ENCODE measurements around the gene DYNLRB1. TPM values are rescaled to one million over a fixed set of nuclear protein-coding genes. Genes with fewer than 3 reads are reported as not detected.

Gene DYNLRB1
- total RNA-seq, 1 donor = 144 TPM

GRCh38 chr20:34578521-34578920, 62.3 kb downstream of the DYNLRB1 start:
- DNase-seq (ENCODE audit: low read depth) = no peak
- TF ChIP-seq CTCF (IDR thresholded peaks at IDR 0.05; ENCODE audit: insufficient read depth, low read length) = no peak
- no peak overlapping the region for H3K4me3 ChIP-seq (ENCODE audit: low read depth, low read length)

GRCh38 chr20:34579191-34579978, 63.2 kb downstream of the DYNLRB1 start:
- no peak overlapping the region for H3K4me3 ChIP-seq (ENCODE audit: low read depth, low read length)
- TF ChIP-seq CTCF (IDR thresholded peaks at IDR 0.05; ENCODE audit: insufficient read depth, low read length) = peak; percentile 64
- peak; percentile 78 for DNase-seq (ENCODE audit: low read depth)

- TF ChIP-seq CTCF (IDR thresholded peaks at IDR 0.05; ENCODE audit: insufficient read depth, low read length) = no peak
- DNase-seq (ENCODE audit: low read depth) = no peak
- no peak overlapping the region for H3K4me3 ChIP-seq (ENCODE audit: low read depth, low read length)
These were observed 64.0 kb downstream of the DYNLRB1 start for GRCh38 chr20:34579979-34580940.

GRCh38 chr20:34581341-34582184, 65.3 kb downstream of the DYNLRB1 start:
- no peak for TF ChIP-seq CTCF (IDR thresholded peaks at IDR 0.05; ENCODE audit: insufficient read depth, low read length)
- H3K4me3 ChIP-seq (ENCODE audit: low read depth, low read length) = no peak overlapping the region
- peak; percentile 75 for DNase-seq (ENCODE audit: low read depth)

- TF ChIP-seq CTCF (IDR thresholded peaks at IDR 0.05; ENCODE audit: insufficient read depth, low read length) = no peak
- no peak overlapping the region for H3K4me3 ChIP-seq (ENCODE audit: low read depth, low read length)
- no peak for DNase-seq (ENCODE audit: low read depth)
These were observed 66.0 kb downstream of the DYNLRB1 start for GRCh38 chr20:34582221-34582620.

- TF ChIP-seq CTCF (IDR thresholded peaks at IDR 0.05; ENCODE audit: insufficient read depth, low read length) = no peak
- no peak overlapping the region for H3K4me3 ChIP-seq (ENCODE audit: low read depth, low read length)
- peak; percentile 36 for DNase-seq (ENCODE audit: low read depth)
These were observed 66.7 kb downstream of the DYNLRB1 start for GRCh38 chr20:34582911-34583310.
